HG02981 (cell line): ENCODE results near the gene RNF186.
"Not testable (repeated sequence)": the region's sequence is repeated elsewhere in the genome, so short reads cannot be mapped to it uniquely, and the experiment has no call there.

Experiments used
- ATAC-seq: cut with Tn5 transposase; IDR thresholded peaks from one replicate; pipeline ENCODE4 v1.9.1; 2021; ENCODE audit warnings: mild to moderate bottlenecking, moderate library complexity; ENCODE audit not compliant: unreplicated experiment

Gene RNF186, protein sequence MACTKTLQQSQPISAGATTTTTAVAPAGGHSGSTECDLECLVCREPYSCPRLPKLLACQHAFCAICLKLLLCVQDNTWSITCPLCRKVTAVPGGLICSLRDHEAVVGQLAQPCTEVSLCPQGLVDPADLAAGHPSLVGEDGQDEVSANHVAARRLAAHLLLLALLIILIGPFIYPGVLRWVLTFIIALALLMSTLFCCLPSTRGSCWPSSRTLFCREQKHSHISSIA

DNA sequence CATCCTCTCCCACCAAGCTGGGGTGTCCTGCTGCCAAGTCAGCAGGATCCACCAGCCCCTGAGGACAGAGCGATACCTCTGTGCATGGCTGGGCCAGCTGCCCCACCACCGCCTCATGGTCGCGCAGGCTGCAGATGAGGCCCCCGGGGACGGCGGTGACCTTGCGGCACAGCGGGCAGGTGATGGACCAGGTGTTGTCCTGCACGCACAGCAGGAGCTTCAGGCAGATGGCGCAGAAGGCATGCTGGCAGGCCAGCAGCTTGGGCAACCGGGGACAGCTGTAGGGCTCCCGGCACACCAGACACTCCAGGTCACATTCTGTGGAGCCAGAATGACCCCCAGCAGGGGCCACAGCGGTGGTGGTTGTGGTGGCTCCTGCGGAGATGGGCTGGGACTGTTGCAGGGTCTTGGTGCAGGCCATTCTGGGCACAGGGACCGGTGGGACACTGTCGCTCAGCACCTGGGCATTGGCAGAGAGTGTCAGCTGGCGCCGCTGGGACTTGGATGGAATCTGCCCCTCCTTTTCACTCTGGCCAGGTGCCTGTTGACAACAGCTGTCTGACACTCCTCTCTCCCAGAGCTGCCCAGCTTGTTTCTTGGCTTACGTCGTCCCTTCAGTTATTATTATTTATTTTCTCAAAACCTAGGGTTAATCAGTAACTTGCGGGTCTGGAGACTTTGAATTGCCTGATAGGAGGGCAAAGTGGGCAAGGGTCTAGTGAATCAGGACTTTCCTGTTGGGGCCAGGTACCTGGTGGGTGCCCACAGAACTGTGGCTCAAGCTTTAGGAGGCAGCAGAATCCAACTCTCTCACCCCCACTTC lies at the start of gene RNF186:
TSS of gene RNF186 (minus strand) at position 603 of the 823 bp plus-strand sequence. CDS start at position 421, 182 bp downstream.
- no peak for ATAC-seq

DNA sequence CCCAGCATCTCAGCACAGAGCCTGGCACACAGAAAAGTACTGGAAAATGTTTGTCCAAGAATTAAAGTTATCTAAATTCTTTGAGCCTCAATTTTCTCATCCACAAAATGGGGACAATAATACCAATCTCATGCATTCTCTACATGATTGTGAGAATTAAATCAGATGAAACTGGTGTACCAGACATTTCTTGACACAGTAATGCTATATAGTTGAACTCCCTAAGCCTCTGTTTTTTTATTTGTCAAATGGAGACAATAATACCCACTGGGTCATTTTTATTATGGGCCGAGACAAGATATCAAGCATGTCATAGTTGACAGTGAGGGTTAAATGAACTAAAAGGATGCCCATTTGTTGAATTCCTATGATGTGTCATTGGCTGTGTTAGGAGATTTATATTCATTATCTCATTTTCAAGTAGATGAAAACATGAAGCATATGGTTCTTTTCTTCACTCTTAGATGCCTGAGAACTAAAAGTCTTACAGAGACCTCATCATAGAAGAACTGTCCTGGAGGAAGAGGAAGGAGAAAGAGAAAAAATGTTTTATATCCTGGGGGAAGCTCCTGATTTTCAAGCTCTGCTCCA lies 49.6 kb upstream of the RNF186 start:
- no peak for ATAC-seq

DNA sequence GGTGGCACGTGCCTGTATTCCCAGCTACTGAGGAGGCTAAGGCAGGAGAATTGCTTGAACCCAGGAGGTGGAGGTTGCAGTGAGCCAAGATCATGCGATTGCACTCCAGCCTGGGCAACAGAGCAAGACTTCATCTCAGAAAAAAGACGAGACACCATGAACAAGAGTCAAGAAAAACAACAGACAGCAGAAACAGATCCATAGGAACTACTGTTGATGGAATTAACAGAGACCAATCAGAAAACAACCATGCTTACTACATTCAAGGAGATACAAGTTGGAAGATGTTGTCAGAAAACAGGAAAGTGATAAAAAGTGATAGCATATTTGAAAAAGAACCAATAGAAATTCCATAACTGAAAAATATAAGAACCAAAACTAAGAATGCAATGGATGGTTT lies 47.9 kb upstream of the RNF186 start:
- ATAC-seq = no peak

DNA sequence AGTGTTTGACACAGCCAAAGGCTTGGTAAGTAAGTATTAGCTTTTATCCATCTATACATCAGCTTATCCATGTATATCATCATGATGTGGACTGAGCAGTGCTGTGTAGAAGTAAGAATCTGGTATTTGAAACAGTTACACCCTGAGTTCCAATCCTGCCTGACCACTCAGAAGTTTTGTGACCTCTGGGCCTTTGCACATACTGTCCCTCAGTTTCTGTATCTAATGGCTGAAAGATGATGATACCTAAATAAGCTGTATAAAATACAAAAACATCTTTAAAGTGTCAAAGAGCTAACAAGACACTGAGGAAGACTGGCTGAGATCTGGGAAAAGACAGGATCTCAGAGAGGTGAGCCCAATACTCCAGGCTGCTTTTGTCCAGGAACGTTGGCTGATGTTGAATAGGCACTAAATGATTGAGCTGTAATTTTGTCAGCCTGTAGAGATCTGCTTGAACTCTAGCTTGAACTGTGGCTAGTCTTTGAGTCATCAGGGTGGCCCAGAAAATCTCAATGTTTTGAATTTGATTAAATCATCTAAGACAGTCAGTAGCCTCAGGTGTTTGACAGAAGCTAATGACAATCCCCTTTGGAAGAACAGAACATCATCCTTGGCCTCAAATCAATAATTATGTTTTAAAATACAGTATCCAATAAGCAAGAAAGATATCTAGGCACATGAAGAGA lies 46.9 kb upstream of the RNF186 start:
- ATAC-seq = no peak

DNA sequence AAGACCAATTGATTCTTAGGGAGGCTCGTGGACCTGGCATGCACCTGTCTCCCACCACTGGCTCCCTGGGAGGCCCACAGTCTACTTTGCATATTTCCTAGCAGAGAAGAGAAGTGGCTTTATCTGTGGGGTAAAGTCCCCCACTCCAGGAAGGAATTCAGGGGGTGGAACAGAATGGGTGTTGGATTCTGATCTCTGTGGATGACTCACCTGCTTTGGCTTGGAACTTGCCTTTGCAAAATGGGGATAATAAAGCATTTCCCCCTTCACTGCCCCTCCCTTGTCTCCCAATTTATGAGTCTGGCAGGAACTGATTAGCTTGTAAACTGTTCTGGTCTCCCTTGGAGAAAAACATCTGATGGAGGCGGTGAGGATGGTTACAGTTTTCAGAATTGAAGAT lies 46.0 kb upstream of the RNF186 start:
- ATAC-seq = no peak

DNA sequence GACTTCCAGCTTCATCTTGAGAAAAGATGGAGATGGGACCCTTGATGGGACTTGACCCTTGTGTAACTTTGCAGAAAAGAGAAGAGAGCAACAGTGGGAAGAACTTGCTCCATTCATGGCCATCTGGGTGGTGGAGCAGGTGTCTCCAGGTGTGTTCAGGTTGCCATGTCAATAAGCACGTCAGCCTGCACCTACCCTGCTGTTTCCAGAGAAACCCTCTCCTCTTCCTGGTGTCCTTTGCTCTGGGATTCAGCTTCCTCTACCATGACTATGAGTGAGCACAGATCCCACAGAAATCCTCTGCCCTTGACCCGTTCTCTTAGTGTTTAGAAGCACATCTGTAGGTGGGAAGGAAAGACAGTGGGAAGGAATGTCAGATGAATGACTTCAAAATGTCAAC lies 45.3 kb upstream of the RNF186 start:
- no peak for ATAC-seq

DNA sequence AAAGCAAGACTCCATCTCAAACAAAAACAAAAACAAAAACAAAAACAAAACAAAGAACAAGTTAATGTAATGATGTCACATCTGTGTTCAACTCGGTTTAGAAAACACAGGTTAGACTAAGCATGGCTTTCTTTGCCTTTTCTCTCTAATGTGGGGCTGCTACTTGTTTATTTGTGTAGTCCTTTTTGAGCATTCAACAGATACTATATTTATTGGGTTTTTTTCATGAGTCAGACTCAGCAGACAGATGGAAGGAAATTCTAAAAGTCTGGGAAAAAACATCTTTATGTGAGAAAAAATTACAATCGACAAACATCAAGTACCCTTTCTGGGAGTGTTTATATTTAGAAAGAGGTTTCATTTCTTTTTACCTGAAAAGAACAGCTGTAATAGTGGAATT lies 44.8 kb upstream of the RNF186 start:
- no peak for ATAC-seq

DNA sequence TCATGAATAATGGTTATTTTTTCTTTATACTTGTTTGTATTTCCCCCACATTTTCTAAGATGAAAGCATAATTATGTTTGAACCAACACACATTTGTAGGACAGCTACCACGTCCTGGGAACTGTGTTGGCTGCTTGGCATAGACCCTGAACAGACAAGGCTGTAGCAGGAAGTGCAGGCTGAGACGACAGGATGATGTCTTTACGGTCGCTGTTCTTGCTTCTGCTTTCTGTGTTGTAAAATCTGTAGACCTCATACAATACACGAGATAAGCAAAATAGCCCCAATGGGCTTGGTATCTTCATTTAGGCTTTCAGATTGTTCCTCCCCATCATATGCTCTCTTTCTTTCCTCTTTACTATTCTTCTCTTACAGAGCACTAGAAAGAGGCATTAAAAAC lies 43.8 kb upstream of the RNF186 start:
- no peak for ATAC-seq

DNA sequence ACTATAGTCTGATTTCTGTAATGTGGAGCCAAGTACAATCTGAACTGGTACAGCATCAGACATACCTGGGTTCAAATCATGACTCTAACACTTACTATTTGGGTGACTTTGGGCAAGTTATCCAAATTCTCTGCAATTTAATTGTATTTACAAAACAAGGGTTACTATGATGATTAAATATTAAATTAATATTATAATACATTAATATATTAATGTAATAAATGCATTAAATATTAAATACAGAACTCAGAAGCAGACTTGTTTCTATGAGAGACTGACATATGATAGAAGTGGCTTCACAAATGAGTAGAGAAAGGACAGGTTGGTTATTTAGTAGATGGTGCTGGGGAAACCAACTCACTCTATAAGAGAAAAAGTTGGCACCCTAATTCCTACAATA lies 39.8 kb upstream of the RNF186 start:
- no peak for ATAC-seq

DNA sequence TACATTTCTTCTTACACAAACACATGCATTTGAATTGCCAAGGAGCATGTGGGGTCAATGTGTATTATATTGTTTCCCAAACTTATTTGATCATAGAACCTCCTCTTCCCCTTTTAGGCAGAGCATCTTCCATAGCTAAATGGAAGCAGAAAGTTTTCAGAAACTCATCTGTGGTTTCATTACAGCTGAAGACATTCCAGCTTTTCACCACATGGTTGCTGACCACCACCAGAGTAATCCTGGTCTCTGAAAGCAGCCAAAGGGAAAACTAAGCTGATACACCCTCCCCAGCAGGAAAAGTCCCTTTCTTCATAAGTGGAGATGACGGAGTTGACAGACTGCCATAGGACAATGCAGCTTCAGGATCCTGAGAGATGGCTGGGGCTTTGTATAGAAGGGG lies 37.0 kb upstream of the RNF186 start:
- no peak for ATAC-seq

DNA sequence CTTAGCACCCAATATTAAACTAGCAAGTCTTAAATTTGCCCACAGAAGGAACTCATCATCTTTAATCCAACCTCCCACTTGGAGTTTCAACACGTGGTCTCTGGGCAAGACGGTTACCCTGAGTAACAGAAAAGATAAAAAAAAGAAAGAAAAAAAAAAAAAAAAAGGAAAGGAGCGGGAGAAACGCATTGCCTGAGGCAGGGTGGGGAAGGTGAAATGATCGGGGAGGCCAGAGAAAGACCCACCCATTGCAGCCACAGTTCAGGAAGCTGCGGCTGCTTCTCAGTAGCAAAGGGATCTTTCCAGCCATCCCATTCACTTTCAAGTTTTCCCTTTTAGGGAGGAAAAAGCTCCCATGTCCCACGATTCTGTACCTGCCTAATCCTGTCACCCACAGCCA lies 35.1 kb upstream of the RNF186 start:
- ATAC-seq = no peak

DNA sequence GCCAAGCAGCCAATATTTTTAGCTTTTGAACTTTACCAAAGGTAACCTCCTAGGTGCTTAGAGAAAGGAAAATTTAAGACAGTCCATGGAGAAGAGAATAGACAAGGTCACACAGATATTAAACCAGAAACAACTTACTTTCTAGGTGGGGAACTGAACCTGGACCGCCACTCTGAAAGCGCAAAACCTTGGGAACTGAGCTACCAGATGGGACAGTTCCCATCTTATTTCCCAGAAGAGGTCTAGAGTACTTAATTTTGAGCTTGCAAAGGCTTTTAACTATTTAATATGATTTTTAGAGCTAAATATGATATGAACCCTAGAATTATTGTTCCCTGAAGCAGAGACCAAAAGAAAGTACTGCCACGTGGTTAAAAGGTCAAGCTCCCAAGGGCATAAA lies 34.2 kb upstream of the RNF186 start:
- not testable (repeated sequence) for ATAC-seq

DNA sequence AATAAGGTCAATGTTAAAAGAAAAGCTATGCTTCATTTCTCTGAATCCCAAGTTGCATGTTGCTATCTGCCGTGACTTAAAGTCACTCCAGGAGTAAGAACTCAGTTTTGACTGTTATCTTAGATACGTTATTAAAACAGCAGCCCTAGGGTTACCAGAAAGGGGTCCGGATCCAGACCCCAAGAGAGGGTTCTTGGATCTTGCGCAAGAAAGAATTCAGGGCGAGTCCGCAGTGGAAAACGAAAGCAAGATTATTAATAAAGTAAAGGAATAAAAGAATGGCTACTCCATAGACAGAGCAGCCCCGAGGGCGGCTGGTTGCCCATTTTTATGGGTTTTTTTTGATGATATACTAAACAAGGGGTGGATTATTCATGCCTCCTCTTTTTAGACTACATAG lies 32.3 kb upstream of the RNF186 start:
- not testable (repeated sequence) for ATAC-seq

DNA sequence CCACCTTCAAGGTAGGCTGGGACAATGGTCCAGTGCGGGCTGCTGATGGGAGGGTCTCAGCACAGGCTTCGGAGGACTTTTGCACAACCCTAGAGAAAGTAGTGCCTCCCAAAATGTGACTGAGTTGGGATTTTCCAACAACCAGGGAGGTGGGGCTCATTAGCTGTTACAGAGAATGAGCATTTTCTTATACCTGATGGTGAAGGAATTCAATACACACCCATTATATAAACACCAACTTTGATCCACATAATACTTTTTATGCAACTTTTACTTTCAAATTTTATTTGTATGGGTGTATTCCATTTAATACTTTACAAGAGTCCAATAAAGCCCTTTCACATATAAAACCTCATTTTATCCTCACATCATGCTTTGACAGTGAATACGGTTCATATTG lies 31.3 kb upstream of the RNF186 start:
- ATAC-seq = no peak

DNA sequence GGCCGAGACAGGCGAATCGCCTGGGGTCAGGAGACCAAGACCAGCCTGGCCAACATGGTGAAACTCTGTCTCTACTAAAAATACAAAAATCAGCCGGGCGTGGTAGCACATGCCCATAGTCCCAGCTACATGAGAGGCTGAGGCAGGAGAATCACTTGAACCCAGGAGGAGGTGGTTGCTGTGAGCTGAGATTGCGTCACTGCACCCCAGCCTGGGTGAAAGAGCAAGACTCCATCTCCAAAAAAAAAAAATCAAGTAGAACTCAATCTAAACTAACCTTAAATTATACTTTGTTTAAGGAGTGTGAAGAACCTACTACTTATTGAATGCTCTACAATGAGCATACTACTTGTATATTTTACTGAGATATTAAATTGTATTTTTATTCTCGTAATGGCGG lies 30.5 kb upstream of the RNF186 start:
- ATAC-seq = no peak

DNA sequence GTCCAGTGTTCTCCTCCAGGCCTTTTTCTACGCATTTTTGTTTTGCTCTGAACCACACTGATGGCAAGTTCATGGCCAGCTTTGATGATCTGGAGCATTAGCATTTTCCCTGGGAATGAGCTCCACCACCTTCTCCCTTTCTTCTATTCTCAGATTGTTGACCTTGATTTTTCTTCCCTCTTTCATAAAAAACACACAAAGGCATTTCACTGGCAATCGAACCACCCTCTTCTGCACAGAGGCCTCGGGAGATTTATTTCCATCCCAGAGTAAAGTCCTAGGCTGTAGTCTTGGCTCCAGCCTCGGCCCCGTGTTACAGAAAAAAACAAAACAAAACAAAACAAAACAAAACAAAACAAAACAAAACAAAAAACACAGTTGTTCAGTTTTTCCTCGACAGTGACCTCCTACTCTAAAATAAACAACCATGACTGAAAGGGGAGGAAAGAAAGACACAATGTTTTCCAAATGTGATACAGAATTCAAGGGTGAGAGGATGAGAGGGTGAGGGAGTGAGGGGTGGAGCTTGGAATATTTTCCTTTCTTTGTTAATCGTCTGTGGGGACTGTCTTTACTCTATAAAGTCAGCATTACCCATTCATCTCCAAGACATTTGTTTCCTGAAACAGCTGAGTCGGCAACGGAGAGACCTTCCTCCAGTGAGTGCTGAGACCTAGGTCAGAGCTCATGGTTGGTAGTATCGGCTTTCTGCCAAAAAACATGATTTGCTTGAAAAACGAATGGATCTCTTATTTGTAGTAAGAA lies 29.8 kb upstream of the RNF186 start:
- no peak for ATAC-seq

DNA sequence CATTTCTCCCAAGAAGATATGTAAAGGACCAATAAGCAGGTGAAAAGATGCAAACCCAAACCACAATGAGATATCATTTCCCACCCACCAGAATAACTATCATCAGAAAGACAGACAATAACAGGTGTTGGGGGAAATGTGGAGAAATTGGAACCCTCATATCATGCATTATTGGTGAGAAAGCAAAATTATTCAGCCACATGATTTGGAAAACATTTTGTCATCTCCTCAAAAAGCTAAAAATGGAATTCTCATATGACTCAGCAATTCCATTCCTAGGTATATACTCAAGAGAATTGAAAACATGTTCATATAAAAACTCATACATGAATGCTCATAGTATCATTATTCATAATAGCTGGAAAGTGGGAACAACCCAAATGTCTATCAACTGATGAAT lies 25.1 kb upstream of the RNF186 start:
- no peak for ATAC-seq

DNA sequence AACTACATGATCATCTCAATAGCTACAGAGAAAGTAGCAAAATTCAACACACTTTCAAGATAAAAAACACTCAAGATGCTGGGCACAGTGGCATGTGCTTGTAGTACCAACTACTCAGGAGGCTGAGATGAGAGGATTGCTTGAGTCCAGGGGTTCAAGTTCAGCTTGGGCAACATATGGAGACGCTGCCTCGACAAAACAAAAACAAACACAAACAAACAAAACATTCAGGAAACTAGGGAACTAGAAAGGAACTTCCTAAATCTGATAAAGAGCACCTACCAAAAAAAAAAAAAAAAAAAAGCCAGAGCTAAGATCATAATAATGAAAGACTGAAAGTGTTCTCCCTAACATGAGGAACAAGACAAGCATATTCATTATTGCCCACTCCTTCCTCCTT lies 22.8 kb upstream of the RNF186 start:
- no peak for ATAC-seq

DNA sequence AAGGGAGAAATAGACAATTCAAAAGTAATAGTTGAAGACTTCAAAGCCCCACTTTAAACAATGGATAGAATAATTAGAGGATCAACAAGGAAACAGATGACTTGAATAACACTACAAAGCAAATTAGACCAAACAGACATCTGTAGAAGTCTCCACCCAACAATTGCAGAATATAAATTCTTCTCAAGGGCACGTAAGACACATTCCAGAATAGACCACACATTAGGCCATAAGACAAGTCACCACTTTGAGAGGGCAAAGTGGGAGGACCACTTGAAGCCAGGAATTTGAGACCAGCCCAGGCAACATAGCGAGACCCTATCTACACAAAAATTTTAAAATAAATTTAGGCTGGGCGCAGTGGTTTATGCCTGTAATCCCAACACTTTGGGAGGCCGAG lies 20.5 kb upstream of the RNF186 start:
- ATAC-seq = no peak

DNA sequence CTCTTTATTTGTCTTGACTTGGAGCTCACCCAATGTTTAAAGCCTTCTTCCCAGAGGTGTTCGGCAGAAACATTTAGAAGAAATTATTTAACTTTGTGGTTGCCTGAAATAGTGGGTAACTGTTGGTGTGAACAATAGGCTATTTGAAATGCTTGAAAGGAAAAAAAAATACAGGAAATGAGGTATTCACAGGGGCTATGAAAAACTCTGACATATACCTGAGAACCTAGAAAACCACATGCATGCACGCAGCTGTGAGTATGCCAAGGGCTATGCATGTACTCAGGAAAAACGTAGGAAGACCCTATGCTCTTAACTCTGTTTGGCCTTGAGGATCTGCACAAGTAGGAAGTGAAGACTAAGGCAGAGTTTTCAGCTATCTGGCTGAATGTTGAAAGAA lies 16.4 kb upstream of the RNF186 start:
- no peak for ATAC-seq

DNA sequence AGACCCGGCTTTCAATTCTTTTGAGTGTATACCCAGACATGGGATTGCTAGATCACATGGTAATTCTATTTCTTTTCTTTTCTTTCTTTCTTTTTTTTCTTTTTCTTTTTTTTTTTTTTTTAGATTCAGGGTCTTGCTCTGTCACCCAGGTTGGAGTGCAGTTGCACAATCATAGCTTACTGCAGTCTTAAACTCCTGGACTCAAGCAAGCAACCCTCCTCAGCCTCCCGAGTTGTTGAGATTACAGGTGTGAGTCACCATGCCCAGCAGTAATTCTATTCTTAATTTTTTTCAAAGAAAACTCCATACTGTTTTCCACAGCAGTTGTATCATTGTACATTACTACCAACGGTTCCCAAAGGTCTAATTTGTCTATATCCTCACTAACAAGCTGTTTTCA lies 13.5 kb upstream of the RNF186 start:
- no peak for ATAC-seq
